ENCODE data around the gene FLVCR2.

DNA sequence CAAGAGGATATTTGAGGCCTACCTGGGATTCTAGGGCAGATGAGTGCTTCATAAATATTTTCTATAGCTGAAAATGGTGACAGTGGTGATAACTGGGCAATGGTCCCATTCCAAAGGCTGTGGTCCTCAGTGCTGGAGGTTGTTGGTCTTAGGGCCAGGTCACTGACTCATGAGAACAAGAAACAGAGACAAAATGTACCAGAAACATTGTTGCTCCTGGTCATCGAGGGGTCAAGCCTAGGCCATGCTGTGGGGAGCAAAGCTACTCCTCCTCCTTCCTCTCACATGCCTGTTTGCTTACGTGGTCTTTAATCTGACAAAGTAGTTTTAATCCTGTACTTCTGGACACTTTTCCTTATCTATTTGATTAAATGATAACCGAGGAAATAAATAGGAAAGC is 48.4 kb downstream of the FLVCR2 start:
- TF ChIP-seq EZH2 (IDR thresholded peaks at IDR 0.05; ENCODE audit: low read depth, unreplicated experiment) (no peak), REST (IDR thresholded peaks at IDR 0.05; ENCODE audit: unreplicated experiment) (no peak), POLR2AphosphoS5 (IDR thresholded peaks at IDR 0.05; ENCODE audit: low read depth) (no peak), JUNB (IDR thresholded peaks at IDR 0.05; ENCODE audit: unreplicated experiment) (no peak), ZNF331 (CRISPR knock-in tag; IDR thresholded peaks at IDR 0.05; ENCODE audit: low read depth) (no peak)
- TF ChIP-seq, protein P1, sequence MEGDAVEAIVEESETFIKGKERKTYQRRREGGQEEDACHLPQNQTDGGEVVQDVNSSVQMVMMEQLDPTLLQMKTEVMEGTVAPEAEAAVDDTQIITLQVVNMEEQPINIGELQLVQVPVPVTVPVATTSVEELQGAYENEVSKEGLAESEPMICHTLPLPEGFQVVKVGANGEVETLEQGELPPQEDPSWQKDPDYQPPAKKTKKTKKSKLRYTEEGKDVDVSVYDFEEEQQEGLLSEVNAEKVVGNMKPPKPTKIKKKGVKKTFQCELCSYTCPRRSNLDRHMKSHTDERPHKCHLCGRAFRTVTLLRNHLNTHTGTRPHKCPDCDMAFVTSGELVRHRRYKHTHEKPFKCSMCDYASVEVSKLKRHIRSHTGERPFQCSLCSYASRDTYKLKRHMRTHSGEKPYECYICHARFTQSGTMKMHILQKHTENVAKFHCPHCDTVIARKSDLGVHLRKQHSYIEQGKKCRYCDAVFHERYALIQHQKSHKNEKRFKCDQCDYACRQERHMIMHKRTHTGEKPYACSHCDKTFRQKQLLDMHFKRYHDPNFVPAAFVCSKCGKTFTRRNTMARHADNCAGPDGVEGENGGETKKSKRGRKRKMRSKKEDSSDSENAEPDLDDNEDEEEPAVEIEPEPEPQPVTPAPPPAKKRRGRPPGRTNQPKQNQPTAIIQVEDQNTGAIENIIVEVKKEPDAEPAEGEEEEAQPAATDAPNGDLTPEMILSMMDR (conservative IDR thresholded peaks at IDR 0.05; ENCODE audit: low read depth in 2 of 2): no peak
